DMS153 (cell line): Measurements from ENCODE around the gene WIPF1.

Experiments
- DNase-seq: peaks from one replicate; lab custom pipeline; 2025; lab: John Stamatoyannopoulos, UW

WIPF1 gene

GRCh38 chr2:174597345-174598047 lies at the start of gene WIPF1:
Gene WIPF1 (minus strand): TSS chr2:174597804. CDS start chr2:174585573, 12,231 bp downstream.
- no peak for DNase-seq

GRCh38 chr2:174645296-174645695 lies 47.7 kb upstream of the WIPF1 start:
- DNase-seq = no peak

- no peak for DNase-seq
Observed at GRCh38 chr2:174644406-174644805, 46.8 kb upstream of the WIPF1 start.

GRCh38 chr2:174643356-174643755 lies 45.8 kb upstream of the WIPF1 start:
- no peak for DNase-seq

GRCh38 chr2:174641168-174641567 lies 43.6 kb upstream of the WIPF1 start:
- DNase-seq = no peak

- no peak for DNase-seq
Observed at GRCh38 chr2:174636987-174637386, 39.4 kb upstream of the WIPF1 start.

GRCh38 chr2:174635776-174636404 lies 38.3 kb upstream of the WIPF1 start:
- DNase-seq = no peak

GRCh38 chr2:174635015-174635593 lies 37.5 kb upstream of the WIPF1 start:
- DNase-seq = no peak

- no peak for DNase-seq
Observed at GRCh38 chr2:174634130-174635014, 36.8 kb upstream of the WIPF1 start.

GRCh38 chr2:174633623-174633930 lies 36.0 kb upstream of the WIPF1 start:
- no peak for DNase-seq

GRCh38 chr2:174632841-174633622 lies 35.4 kb upstream of the WIPF1 start:
- DNase-seq = no peak

GRCh38 chr2:174631009-174631981 lies 33.7 kb upstream of the WIPF1 start:
- DNase-seq = no peak

- no peak for DNase-seq
Observed at GRCh38 chr2:174630107-174630506, 32.5 kb upstream of the WIPF1 start.

GRCh38 chr2:174629506-174629905 lies 31.9 kb upstream of the WIPF1 start:
- no peak for DNase-seq

GRCh38 chr2:174628528-174629169 lies 31.0 kb upstream of the WIPF1 start:
- no peak for DNase-seq

- DNase-seq = no peak
Observed at GRCh38 chr2:174627216-174627615, 29.6 kb upstream of the WIPF1 start.

GRCh38 chr2:174624895-174625430 lies 27.4 kb upstream of the WIPF1 start:
- no peak for DNase-seq

GRCh38 chr2:174623690-174624089 lies 26.1 kb upstream of the WIPF1 start:
- DNase-seq = no peak

GRCh38 chr2:174623106-174623637 lies 25.6 kb upstream of the WIPF1 start:
- DNase-seq = no peak

GRCh38 chr2:174621323-174621722 lies 23.7 kb upstream of the WIPF1 start:
- no peak for DNase-seq
